HepG2 (cell line): Measurements from ENCODE around the gene ADAMTS12.

Experiments used
- FOXP1 ChIP-seq, 2 experiments: fragments of 450-650 bp in 1 of 2; IDR thresholded peaks; 2 replicates each; pipeline ENCODE4 v1.6.1; 2017 to 2018; ENCODE audit warnings: antibody characterized with exemption in 1 of 2
- HDAC2 ChIP-seq: sonication (generic); formaldehyde crosslinking; IDR thresholded peaks from 2 replicates; pipeline ENCODE4 v1.4.0; 2020; ENCODE audit warnings: missing genetic modification reagents
- POLR2A ChIP-seq, 2 experiments: IDR thresholded peaks; 2 replicates each; pipeline ENCODE4 v1.6.1; 2011; ENCODE audit warnings: low read depth in 2 of 2, low read length in 2 of 2, mild to moderate bottlenecking in 1 of 2, moderate library complexity in 1 of 2; ENCODE audit not compliant: insufficient read depth in 1 of 2
- RAD21 ChIP-seq: fragments of 450-650 bp; formaldehyde crosslinking; IDR thresholded peaks from 2 replicates; pipeline ENCODE4 v1.5.0; 2020; ENCODE audit warnings: mild to moderate bottlenecking
- SAFB2 ChIP-seq: sonication (generic); formaldehyde crosslinking; IDR thresholded peaks from 2 replicates; pipeline ENCODE4 v1.5.1; 2020; ENCODE audit warnings: missing genetic modification reagents, low read depth, mild to moderate bottlenecking, borderline replicate concordance
- TF ChIP-seq, protein P1 (sequence below): sonication (generic); formaldehyde crosslinking; IDR thresholded peaks from 2 replicates; pipeline ENCODE4 v1.5.0; 2020; ENCODE audit warnings: mild to moderate bottlenecking, missing genetic modification reagents, moderate library complexity

DNA sequence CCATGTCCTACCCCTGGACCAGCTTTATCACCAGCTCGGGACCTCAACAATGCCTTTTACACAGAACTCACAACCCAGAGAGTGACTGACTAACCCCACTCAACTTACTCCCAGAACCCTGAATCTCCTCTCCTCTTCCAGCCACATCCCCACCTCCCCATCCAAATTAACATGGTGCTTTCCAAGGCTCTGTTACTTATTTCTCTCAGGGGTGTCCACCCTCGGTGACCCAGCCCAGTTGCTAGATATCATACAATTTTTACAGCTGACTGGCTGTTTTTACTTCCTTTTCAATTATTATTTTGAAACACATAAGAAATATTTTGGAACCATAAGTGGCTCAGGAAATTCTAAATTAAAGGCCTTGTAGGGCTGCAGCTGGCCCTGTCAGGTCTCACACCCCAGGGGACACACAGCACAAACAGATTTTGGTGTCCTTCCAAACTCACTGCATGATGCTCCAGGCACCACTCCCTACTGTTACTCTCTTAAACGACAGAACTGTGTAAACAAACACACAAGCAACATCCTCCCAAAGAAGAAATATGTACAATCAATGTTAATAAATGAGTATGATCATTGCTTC lies 180.6 kb downstream of the ADAMTS12 start:
- TF ChIP-seq FOXP1 (IDR thresholded peaks at IDR 0.05) (no peak), FOXP1 (CRISPR knock-in tag; IDR thresholded peaks at IDR 0.05) (no peak), HDAC2 (CRISPR knock-in tag) (no peak), SAFB2 (no peak), RAD21 (no peak), POLR2A (IDR thresholded peaks at IDR 0.05; ENCODE audit: insufficient read depth in 1 of 2, low read depth in 2 of 2, low read length in 2 of 2) (no peak)
- TF ChIP-seq, protein P1, sequence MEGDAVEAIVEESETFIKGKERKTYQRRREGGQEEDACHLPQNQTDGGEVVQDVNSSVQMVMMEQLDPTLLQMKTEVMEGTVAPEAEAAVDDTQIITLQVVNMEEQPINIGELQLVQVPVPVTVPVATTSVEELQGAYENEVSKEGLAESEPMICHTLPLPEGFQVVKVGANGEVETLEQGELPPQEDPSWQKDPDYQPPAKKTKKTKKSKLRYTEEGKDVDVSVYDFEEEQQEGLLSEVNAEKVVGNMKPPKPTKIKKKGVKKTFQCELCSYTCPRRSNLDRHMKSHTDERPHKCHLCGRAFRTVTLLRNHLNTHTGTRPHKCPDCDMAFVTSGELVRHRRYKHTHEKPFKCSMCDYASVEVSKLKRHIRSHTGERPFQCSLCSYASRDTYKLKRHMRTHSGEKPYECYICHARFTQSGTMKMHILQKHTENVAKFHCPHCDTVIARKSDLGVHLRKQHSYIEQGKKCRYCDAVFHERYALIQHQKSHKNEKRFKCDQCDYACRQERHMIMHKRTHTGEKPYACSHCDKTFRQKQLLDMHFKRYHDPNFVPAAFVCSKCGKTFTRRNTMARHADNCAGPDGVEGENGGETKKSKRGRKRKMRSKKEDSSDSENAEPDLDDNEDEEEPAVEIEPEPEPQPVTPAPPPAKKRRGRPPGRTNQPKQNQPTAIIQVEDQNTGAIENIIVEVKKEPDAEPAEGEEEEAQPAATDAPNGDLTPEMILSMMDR (CRISPR knock-in tag), result no peak
